Measurements from ENCODE around the gene SOCS4.
"Not testable (repeated sequence)": the region's sequence is repeated elsewhere in the genome, so short reads cannot be mapped to it uniquely, and the experiment has no call there.

The SOCS4 gene

GRCh38 chr14:55026793-55027561, at the start of gene SOCS4, which contains the start of gene WDHD1:
Gene SOCS4, plus strand, starts transcription at chr14:55027236. Its CDS starts 15,806 bp downstream, at chr14:55043042.
Gene WDHD1, minus strand, starts transcription at chr14:55027099. Its CDS starts 312 bp downstream, at chr14:55026787.
- peak; percentile 92 to 96 for DNase-seq (ENCODE audit: low read depth in 2 of 2)

- DNase-seq (ENCODE audit: low read depth in 2 of 2): no peak
These were observed 48.0 kb upstream of the SOCS4 start for GRCh38 chr14:54979039-54979438.

GRCh38 chr14:54981698-54982097, 45.3 kb upstream of the SOCS4 start:
- no peak for DNase-seq (ENCODE audit: low read depth in 2 of 2)

DNA sequence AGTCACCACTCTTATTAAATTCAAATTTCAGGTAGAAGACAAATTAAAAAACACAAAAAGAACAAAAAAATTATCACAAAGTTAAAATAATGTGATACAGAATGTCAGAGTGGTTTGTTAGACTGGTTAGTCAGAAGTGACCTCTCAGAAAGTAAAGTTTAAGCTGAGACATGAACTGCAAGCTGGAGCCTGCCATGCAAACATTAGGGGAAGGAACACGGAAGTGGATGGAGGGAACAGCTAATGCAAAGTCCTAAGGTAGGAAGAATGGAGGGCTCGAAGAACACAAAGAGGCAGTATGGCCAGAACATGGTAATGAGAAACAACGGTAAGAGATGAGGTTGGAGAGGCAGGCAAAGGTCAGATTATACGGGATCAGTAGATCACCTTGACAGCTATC, 41.9 kb upstream of the SOCS4 start:
- no peak for DNase-seq (ENCODE audit: low read depth in 2 of 2)

GRCh38 chr14:55000381-55000780, 26.7 kb upstream of the SOCS4 start:
- DNase-seq (ENCODE audit: low read depth in 2 of 2): no peak

- DNase-seq (ENCODE audit: low read depth in 2 of 2): no peak
These were observed 22.0 kb upstream of the SOCS4 start for GRCh38 chr14:55005071-55005470.

- DNase-seq (ENCODE audit: low read depth in 2 of 2): no peak
These were observed 12.0 kb upstream of the SOCS4 start for GRCh38 chr14:55015006-55015405.

DNA sequence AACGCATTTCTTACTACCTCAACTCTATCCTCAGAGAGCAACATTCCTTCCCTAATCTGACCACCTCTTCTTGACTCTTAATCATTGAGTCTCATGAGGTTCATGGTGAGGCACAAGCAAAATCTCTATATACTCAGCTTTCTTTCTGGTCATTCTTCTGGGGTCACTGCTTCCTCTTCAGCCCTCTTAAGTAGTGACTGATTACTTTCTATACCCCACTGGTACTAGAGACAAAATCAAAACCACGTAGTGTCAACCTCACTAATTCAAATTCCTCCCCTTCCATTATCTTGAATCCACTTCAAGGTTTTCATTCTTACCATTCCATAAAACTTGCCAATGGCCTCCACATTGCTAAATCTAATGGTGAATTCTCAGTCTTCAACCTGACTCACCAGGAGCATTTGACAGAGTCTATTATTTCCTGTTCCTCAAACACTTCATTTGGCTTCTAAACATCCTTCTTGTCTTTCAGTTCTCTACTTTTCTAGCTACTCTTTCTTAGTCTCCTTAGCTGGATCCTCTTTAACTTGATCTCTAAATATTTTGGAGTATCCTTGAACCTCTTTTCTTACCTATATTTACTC, 7.0 kb upstream of the SOCS4 start:
- no peak for DNase-seq (ENCODE audit: low read depth in 2 of 2)

- DNase-seq (ENCODE audit: low read depth in 2 of 2): not testable (repeated sequence)
These were observed 2.7 kb upstream of the SOCS4 start for GRCh38 chr14:55024365-55024764.

- no peak for DNase-seq (ENCODE audit: low read depth in 2 of 2)
These were observed 1.1 kb upstream of the SOCS4 start for GRCh38 chr14:55025948-55026347.

DNA sequence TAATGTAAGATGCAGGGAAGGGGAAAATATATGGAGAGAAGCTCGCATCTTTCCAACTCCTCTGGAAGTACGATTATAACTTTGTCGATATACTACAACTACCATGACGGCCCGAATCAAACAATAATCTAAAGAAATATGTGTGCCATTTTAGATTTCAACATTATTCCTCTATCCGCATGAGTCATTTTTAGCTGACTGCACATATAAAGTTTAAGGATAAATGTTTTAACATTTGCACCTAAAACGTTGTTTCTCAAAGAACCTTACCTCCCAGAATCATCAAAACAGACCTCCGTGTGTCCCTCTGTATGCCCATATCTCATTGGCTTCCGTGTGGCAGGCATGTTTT, 619 bp upstream of the SOCS4 start:
- no peak for DNase-seq (ENCODE audit: low read depth in 2 of 2)

GRCh38 chr14:55028066-55028465, 1.0 kb downstream of the SOCS4 start:
- DNase-seq (ENCODE audit: low read depth in 2 of 2): no peak

DNA sequence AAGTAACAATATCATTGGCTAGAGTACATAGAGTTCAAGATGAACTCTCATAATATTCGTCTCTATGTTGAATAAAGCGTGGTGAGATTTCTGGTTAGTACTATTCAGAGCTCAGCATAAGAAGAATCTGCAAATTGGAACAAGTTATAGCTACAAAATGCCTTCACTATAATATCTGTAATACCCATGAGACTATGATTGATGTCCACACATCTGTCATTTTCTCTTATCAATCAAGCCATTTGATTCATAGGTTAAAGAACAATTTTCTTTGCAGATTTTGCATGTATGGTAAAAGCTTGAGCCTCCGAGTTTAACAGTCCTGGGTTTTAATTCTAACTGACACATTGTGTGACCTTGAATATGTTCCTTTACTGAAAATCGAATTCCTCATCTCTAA, 1.4 kb downstream of the SOCS4 start:
- DNase-seq (ENCODE audit: low read depth in 2 of 2): no peak

DNA sequence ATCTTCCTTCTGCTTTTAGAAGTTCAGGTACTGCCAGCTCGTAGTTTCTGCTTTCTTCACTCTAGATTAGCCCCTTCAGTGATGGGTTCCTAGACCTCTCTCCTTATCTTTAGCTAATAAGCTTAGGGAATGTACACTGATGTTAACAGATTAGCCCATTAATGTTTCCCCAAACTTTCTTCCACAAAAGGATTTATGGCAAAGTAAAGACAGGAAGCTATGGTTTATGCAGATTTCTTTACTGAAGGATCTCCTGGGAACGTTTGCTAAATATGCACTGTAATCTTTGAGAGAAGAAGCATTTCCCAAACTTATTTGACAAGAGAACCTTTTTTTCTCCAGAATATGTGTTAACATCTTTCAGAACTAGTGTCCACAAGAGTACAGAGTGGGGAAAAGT, 4.2 kb downstream of the SOCS4 start:
- no peak for DNase-seq (ENCODE audit: low read depth in 2 of 2)

- not testable (repeated sequence) for DNase-seq (ENCODE audit: low read depth in 2 of 2)
These were observed 11.0 kb downstream of the SOCS4 start for GRCh38 chr14:55037995-55038394.

DNA sequence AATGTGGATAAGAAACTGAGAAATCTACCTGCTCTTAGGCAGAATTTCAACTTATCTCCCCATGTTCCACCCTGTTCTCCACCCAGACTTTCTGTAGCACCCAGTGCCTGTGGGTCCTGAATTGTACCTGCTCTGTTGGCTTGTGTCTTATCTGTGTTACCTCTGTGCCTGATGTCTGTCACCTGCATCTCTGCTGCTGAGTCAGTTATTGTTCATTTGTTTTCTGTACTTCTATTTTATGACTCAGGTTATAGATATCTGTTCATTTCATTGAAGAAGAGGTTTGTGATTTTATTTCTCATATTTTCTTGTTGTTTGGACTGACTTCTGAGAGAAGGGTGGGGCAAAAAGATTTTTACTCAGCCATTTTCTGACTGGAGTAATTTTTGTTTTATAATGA, 11.7 kb downstream of the SOCS4 start:
- DNase-seq (ENCODE audit: low read depth in 2 of 2): no peak

DNA sequence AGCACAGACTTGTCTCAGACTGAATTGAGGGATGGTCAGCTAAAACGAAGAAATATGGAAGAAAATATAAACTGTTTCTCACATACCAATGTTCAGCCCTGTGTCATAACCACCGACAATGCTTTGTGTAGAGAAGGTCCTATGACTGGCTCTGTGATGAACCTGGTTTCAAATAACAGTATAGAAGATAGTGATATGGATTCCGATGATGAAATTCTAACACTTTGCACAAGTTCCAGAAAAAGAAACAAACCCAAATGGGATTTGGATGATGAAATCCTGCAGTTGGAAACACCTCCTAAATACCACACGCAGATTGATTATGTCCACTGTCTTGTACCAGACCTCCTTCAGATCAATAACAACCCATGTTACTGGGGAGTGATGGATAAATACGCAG, 16.5 kb downstream of the SOCS4 start:
- no peak for DNase-seq (ENCODE audit: low read depth in 2 of 2)

DNA sequence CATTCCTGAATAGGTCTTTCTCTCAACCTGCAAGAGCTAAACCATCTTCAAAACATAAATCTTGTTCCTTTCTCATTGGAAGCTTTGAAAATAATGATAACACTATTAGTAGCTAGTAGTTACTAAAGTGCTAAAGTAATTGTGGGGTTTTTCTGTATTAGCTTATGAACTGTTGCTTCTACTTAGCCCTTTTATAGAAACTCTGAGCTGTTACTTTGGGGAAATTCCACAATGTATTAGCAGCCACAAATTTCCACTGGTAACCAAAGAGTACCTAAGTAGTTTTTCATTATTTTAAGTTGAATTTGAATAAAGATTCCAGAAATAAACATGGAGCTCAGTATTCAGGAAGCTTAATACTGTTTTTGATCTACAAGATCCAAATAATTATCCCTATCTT, 18.1 kb downstream of the SOCS4 start:
- DNase-seq (ENCODE audit: low read depth in 2 of 2): no peak

- no peak for DNase-seq (ENCODE audit: low read depth in 2 of 2)
These were observed 20.4 kb downstream of the SOCS4 start for GRCh38 chr14:55047301-55048053.

DNA sequence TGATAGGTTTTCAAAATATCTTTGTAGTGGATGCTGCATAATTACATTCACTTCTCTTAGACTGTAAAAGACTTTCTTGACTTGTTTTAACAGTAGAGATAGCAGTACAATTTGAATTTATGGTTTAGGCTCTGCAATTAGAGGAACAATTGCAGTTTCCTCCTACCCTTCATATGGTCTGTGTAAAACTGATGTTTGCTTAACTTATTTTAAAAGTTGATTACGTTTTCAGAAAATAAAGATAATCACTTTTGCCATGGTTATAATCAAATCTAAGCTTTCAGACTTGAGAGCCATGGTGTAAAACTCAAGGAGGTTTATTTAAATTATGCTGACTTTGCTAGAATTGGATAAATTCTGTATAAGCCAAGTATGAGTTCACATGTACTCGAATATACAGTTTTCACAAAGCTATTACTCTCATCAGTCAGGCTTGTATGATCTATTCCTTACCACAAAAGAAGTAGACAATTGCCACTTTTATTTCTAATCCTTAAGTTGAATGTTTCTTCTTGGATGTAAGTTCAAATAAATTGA, 21.9 kb downstream of the SOCS4 start:
- no peak for DNase-seq (ENCODE audit: low read depth in 2 of 2)

DNA sequence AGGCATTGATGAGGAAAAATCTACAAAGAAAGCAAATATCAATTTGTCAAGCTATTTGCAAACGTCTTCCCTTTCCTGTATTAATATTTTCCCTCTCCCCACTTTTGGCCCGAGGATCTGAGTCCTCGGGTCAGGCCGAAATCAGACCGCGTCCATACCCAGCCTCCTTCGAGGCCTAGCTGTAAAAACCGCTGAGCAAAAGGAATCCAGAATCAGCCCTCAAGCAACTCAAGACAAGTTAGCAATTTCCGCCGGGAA, 24.1 kb downstream of the SOCS4 start:
- DNase-seq (ENCODE audit: low read depth in 2 of 2): no peak

- peak; percentile 76 to 81 for DNase-seq (ENCODE audit: low read depth in 2 of 2)
These were observed 24.6 kb downstream of the SOCS4 start, which contains the start of gene MAPK1IP1L for GRCh38 chr14:55051423-55052268. Gene MAPK1IP1L, plus strand, starts transcription at chr14:55051647. Its CDS starts 10,037 bp downstream, at chr14:55061684.

Measured in stimulated activated CD8-positive, alpha-beta memory T cell treated with anti-CD3 and anti-CD28 coated beads, Interleukin-2, amount 100 ng/mL, for 1 hour (primary cell).